ENCODE data around the gene TMEM30B.

TMEM30B gene, protein sequence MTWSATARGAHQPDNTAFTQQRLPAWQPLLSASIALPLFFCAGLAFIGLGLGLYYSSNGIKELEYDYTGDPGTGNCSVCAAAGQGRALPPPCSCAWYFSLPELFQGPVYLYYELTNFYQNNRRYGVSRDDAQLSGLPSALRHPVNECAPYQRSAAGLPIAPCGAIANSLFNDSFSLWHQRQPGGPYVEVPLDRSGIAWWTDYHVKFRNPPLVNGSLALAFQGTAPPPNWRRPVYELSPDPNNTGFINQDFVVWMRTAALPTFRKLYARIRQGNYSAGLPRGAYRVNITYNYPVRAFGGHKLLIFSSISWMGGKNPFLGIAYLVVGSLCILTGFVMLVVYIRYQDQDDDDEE

GRCh38 chr14:61281186-61281947 is at the start of gene TMEM30B:
TSS of gene TMEM30B (minus strand) at chr14:61281338. CDS start at chr14:61281147, 191 bp downstream.
- TF ChIP-seq CTCF (IDR thresholded peaks at IDR 0.05), result no peak
- Histone ChIP-seq H3K4me1 (peaks cover 0 to 39% (median 10%) of the 10 kb centered on the region in 4 donors), H3K36me3 (peaks cover 0 to 14% (median 0%) of the 10 kb centered on the region in 3 donors), H3K9me3 (no peaks in the 10 kb centered on the region), H3K27me3 (no peaks in the 10 kb centered on the region), H3K27ac (peak within 1 kb of the TSS; percentile 88 to 98), H3K4me3 (peak within 1 kb of the TSS; percentile 72 to 90)
- intact Hi-C loops (cut with DNase I; ENCODE audit: low total_unique reads), result no loop called here
- no peak for DNase-seq

DNA sequence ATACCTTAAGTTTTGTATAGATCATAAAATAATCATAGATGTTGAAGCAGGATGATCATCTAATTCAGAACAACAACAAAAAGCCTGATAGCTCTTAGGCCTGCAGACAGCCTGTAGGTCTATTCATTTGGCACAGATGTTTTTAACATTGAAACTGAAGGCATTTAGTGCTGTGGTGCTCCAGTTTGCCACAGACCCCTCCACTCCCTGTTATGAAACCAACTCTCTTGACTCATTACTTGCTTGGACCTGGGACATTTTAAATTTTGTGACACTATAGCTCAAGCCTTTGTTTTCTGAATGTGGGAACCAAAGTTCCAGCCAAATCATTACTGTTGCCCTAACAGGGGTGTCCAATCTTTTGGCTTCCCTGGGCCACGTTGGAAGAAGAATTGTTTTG is 49.4 kb upstream of the TMEM30B start:
- no peaks in the 10 kb centered on the region for H3K4me1 ChIP-seq
- TF ChIP-seq CTCF (IDR thresholded peaks at IDR 0.05), result no peak

DNA sequence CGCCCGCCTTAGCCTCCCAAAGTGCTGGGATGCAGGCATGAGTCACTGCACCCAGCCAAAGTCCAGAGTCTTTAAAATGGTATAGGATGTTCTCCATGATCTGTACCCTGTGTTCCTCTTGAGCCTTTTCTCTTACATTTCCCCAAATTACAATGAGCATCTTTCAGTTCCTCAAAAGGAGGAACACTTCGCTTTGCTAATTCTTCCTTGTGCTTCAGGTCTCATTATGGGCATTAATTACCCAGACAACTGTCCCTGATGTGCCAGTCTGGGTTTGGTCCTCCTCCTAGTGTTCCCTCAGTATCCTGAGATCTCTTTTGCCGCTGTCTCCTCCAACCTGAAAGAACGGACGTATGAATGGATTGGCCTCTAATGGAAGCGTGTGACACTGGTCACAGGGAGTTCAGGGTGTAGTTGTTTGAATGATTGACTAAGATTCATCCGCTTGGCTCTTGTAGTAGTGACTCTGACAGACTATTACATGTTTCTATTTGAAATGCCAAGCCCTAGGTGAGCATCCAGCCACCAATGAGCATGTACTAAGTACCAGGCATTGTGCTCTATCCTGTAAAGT is 48.4 kb upstream of the TMEM30B start:
- no peak for TF ChIP-seq CTCF (IDR thresholded peaks at IDR 0.05)
- no peaks in the 10 kb centered on the region for H3K36me3 ChIP-seq
- H3K9me3 ChIP-seq, result no peaks in the 10 kb centered on the region
- H3K27me3 ChIP-seq, result no peaks in the 10 kb centered on the region
- DNase-seq, result no peak
- H3K4me1 ChIP-seq, result no peaks in the 10 kb centered on the region
- H3K27ac ChIP-seq, result no peak overlapping the region
- H3K4me3 ChIP-seq, result no peak overlapping the region
- intact Hi-C loops (cut with DNase I; ENCODE audit: low total_unique reads), result no loop called here

More for the DNA sequence above, 49.4 kb upstream of the TMEM30B start:
- no peaks in the 10 kb centered on the region for H3K9me3 ChIP-seq
- no peaks in the 10 kb centered on the region for H3K36me3 ChIP-seq
- intact Hi-C loops (cut with DNase I; ENCODE audit: low total_unique reads), result no loop called here
- H3K4me3 ChIP-seq, result no peak overlapping the region
- DNase-seq, result no peak
- no peaks in the 10 kb centered on the region for H3K27me3 ChIP-seq
- no peak overlapping the region for H3K27ac ChIP-seq

GRCh38 chr14:61328626-61329262 is 47.6 kb upstream of the TMEM30B start:
- Histone ChIP-seq H3K27me3 (no peaks in the 10 kb centered on the region), H3K27ac (no peak overlapping the region), H3K4me3 (no peak overlapping the region)

More at GRCh38 chr14:61328626-61329262, 47.6 kb upstream of the TMEM30B start:
- TF ChIP-seq CTCF (IDR thresholded peaks at IDR 0.05), result no peak
- Histone ChIP-seq H3K9me3 (no peaks in the 10 kb centered on the region), H3K4me1 (no peaks in the 10 kb centered on the region), H3K36me3 (no peaks in the 10 kb centered on the region)
- intact Hi-C loops (cut with DNase I; ENCODE audit: low total_unique reads), result no loop called here
- no peak for DNase-seq

Data from tibial artery (tissue), 4 donors.